GM21529 (cell line): Measurements from ENCODE around the gene TSC22D3.
"Not testable (repeated sequence)": the region's sequence is repeated elsewhere in the genome, so short reads cannot be mapped to it uniquely, and the experiment has no call there.

Source experiments
- ATAC-seq: cut with Tn5 transposase; IDR thresholded peaks from one replicate; pipeline ENCODE4 v1.9.1; 2021; ENCODE audit not compliant: unreplicated experiment

TSC22D3 gene

GRCh38 chrX:107713203-107713542 lies 62.4 kb downstream of the TSC22D3 start:
- no peak for ATAC-seq

GRCh38 chrX:107712231-107713202 lies 63.1 kb downstream of the TSC22D3 start:
- ATAC-seq, result no peak

- no peak for ATAC-seq
Observed at GRCh38 chrX:107711521-107712181, 63.9 kb downstream of the TSC22D3 start.

GRCh38 chrX:107710617-107711391 lies 64.8 kb downstream of the TSC22D3 start:
- peak; percentile 95 for ATAC-seq

GRCh38 chrX:107709266-107709806 lies 66.3 kb downstream of the TSC22D3 start:
- no peak for ATAC-seq

- ATAC-seq, result no peak
Observed at GRCh38 chrX:107708762-107709161, 66.8 kb downstream of the TSC22D3 start.

- ATAC-seq, result no peak
Observed at GRCh38 chrX:107707866-107708265, 67.7 kb downstream of the TSC22D3 start.

GRCh38 chrX:107706309-107706708 lies 69.3 kb downstream of the TSC22D3 start:
- ATAC-seq, result no peak

- ATAC-seq, result no peak
Observed at GRCh38 chrX:107704587-107704986, 71.0 kb downstream of the TSC22D3 start.

- ATAC-seq, result no peak
Observed at GRCh38 chrX:107704181-107704580, 71.4 kb downstream of the TSC22D3 start.

GRCh38 chrX:107701493-107702121 lies 74.0 kb downstream of the TSC22D3 start:
- peak; percentile 84 for ATAC-seq

GRCh38 chrX:107700790-107701189 lies 74.8 kb downstream of the TSC22D3 start:
- ATAC-seq, result no peak

- ATAC-seq, result no peak
Observed at GRCh38 chrX:107700317-107700774, 75.2 kb downstream of the TSC22D3 start.

- no peak for ATAC-seq
Observed at GRCh38 chrX:107699616-107700015, 76.0 kb downstream of the TSC22D3 start.

GRCh38 chrX:107691024-107691448 lies 84.6 kb downstream of the TSC22D3 start:
- ATAC-seq, result no peak

- ATAC-seq, result no peak
Observed at GRCh38 chrX:107687445-107687844, 88.1 kb downstream of the TSC22D3 start.

GRCh38 chrX:107686792-107687191 lies 88.8 kb downstream of the TSC22D3 start:
- ATAC-seq, result no peak

- no peak for ATAC-seq
Observed at GRCh38 chrX:107686026-107686425, 89.6 kb downstream of the TSC22D3 start.

- ATAC-seq, result not testable (repeated sequence)
Observed at GRCh38 chrX:107685586-107685985, 90.0 kb downstream of the TSC22D3 start.

- peak; percentile 94 for ATAC-seq
Observed at GRCh38 chrX:107684956-107685385, 90.6 kb downstream of the TSC22D3 start.
